ENCODE data around the gene XYLT2.
"Not testable (repeated sequence)": the region's sequence is repeated elsewhere in the genome, so short reads cannot be mapped to it uniquely, and the experiment has no call there.

XYLT2 gene

DNA sequence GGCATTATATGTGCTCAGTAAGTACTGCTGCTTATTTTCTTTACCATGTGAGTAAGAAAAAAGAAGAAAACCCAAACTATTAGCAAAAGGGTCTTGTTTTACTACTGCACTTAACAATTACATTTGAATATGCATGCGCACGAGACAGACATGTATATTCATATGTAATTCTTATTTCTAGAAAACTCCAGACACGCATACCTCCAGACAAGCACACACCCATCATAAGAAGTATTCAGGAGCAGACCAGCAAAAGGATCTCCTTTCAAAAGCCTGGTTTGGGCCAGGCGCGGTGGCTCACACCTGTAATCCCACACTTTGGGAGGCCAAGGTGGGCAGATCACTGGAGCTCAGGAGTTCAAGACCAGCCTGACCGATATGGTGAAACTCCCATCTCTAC is 43.6 kb downstream of the XYLT2 start:
- Histone ChIP-seq H3K4me1 (ENCODE audit: control insufficient read depth, low read depth, low read length) (no peaks in the 10 kb centered on the region), H3K4me3 (ENCODE audit: low read length) (no peak overlapping the region), H3K27me3 (ENCODE audit: control insufficient read depth, insufficient read depth, low read length) (no peaks in the 10 kb centered on the region), H3K9ac (ENCODE audit: low read length) (no peak overlapping the region), H3K9me3 (ENCODE audit: control insufficient read depth, low read depth, low read length) (no peaks in the 10 kb centered on the region), H3K27ac (ENCODE audit: low read length) (no peak overlapping the region), H3K36me3 (ENCODE audit: control insufficient read depth, low read depth, low read length) (peaks cover 98% of the 10 kb centered on the region)

- peaks cover 71% of the 10 kb centered on the region for H3K36me3 ChIP-seq (ENCODE audit: control insufficient read depth, low read depth, low read length)
- H3K9me3 ChIP-seq (ENCODE audit: control insufficient read depth, low read depth, low read length): no peaks in the 10 kb centered on the region
- H3K9ac ChIP-seq (ENCODE audit: low read length): no peak overlapping the region
- no peak overlapping the region for H3K4me3 ChIP-seq (ENCODE audit: low read length)
- peaks cover under 1% of the 10 kb centered on the region for H3K4me1 ChIP-seq (ENCODE audit: control insufficient read depth, low read depth, low read length)
- H3K27me3 ChIP-seq (ENCODE audit: control insufficient read depth, insufficient read depth, low read length): no peaks in the 10 kb centered on the region
- H3K27ac ChIP-seq (ENCODE audit: low read length): no peak overlapping the region
These were observed 46.7 kb downstream of the XYLT2 start for GRCh38 chr17:50392621-50393020.

GRCh38 chr17:50393700-50394099 is 47.8 kb downstream of the XYLT2 start:
- peaks cover 61% of the 10 kb centered on the region for H3K36me3 ChIP-seq (ENCODE audit: control insufficient read depth, low read depth, low read length)

GRCh38 chr17:50394711-50395110 is 48.8 kb downstream of the XYLT2 start:
- Histone ChIP-seq H3K27ac (ENCODE audit: low read length) (no peak overlapping the region), H3K9ac (ENCODE audit: low read length) (no peak overlapping the region), H3K9me3 (ENCODE audit: control insufficient read depth, low read depth, low read length) (no peaks in the 10 kb centered on the region), H3K36me3 (ENCODE audit: control insufficient read depth, low read depth, low read length) (peaks cover 51% of the 10 kb centered on the region), H3K27me3 (ENCODE audit: control insufficient read depth, insufficient read depth, low read length) (no peaks in the 10 kb centered on the region), H3K4me1 (ENCODE audit: control insufficient read depth, low read depth, low read length) (peaks cover 3% of the 10 kb centered on the region), H3K4me3 (ENCODE audit: low read length) (no peak overlapping the region)

More at GRCh38 chr17:50393700-50394099, 47.8 kb downstream of the XYLT2 start:
- H3K4me3 ChIP-seq (ENCODE audit: low read length): no peak overlapping the region
- H3K27ac ChIP-seq (ENCODE audit: low read length): no peak overlapping the region
- H3K9ac ChIP-seq (ENCODE audit: low read length): no peak overlapping the region
- H3K4me1 ChIP-seq (ENCODE audit: control insufficient read depth, low read depth, low read length): peaks cover 3% of the 10 kb centered on the region
- no peaks in the 10 kb centered on the region for H3K9me3 ChIP-seq (ENCODE audit: control insufficient read depth, low read depth, low read length)
- no peaks in the 10 kb centered on the region for H3K27me3 ChIP-seq (ENCODE audit: control insufficient read depth, insufficient read depth, low read length)

DNA sequence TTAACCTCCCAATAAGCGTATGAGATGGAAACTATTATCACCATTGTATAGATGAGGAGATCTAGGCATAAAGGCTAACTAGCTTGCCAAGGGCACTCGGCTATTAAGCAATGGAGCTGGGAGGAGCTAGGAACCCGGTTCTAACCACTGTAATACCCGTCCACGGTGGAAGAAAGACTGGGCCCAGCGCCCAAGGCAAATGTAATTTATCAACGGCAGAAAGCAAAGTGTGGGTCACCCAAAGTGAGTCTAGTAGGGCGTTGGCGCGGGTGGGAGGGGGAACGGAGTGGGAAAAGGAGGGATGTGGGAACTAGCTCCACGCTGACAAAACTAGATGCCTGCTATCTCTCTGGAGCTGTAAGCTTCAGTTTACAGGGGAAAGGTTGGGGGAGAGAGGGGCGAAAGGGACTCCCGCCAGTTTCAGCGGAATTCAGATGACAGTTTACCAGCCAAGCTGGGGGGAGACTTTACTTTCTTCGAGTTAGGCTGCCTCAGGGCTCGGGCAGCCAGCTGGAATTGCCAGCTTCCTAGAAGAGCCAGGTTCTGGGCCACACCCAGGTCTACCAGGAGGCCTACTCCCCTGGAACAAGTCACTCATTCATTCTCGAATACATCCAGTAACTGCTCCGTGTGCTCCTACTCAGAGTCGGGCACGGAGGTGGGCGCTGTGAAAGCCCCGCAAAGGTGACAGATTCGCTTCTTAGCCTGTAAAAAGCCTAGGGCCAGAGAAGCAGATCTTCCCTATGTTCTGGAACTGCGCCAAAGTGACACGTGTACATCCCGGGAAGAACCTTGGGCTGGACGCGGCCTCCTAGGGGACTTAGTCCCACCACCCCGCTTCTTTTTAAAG is 50.6 kb downstream of the XYLT2 start:
- Histone ChIP-seq H3K4me1 (ENCODE audit: control insufficient read depth, low read depth, low read length) (peaks cover 3% of the 10 kb centered on the region), H3K27ac (ENCODE audit: low read length) (no peak overlapping the region), H3K36me3 (ENCODE audit: control insufficient read depth, low read depth, low read length) (peaks cover 33% of the 10 kb centered on the region)

GRCh38 chr17:50397111-50397918 is 51.4 kb downstream of the XYLT2 start, which contains the start of gene LRRC59:
TSS of gene LRRC59 (minus strand) at chr17:50397523. CDS start at chr17:50397317, 206 bp downstream.
- Histone ChIP-seq H3K36me3 (ENCODE audit: control insufficient read depth, low read depth, low read length) (peaks cover 25% of the 10 kb centered on the region), H3K4me1 (ENCODE audit: control insufficient read depth, low read depth, low read length) (peaks cover 3% of the 10 kb centered on the region), H3K9me3 (ENCODE audit: control insufficient read depth, low read depth, low read length) (no peaks in the 10 kb centered on the region), H3K4me3 (ENCODE audit: low read length) (peak within 1 kb of the TSS; percentile 82), H3K27ac (ENCODE audit: low read length) (no peak within 1 kb of the TSS), H3K9ac (ENCODE audit: low read length) (peak within 1 kb of the TSS; percentile 72), H3K27me3 (ENCODE audit: control insufficient read depth, insufficient read depth, low read length) (no peaks in the 10 kb centered on the region)

More for the DNA sequence above, 50.6 kb downstream of the XYLT2 start:
- Histone ChIP-seq H3K9ac (ENCODE audit: low read length) (peak overlapping the region; percentile 72), H3K27me3 (ENCODE audit: control insufficient read depth, insufficient read depth, low read length) (no peaks in the 10 kb centered on the region), H3K9me3 (ENCODE audit: control insufficient read depth, low read depth, low read length) (no peaks in the 10 kb centered on the region), H3K4me3 (ENCODE audit: low read length) (peak overlapping the region; percentile 82)

DNA sequence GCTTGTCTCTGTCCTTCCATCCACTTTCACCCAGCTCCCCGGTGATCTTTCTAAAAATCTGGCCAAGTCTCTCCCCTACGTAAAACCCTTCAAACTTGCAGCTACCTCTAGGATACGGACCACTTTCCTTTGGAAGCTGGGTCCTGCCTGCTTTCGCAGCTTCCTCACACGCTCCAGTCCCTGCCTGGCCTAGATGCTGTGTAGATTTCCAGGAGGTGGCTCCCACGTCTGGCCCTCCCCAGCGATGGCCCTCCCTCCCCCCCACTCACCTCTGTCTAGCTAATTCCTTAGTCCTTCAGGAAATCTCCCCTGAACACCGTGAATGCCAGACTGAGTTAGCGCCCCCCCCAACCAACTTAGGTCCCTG is 52.0 kb downstream of the XYLT2 start:
- Histone ChIP-seq H3K27me3 (ENCODE audit: control insufficient read depth, insufficient read depth, low read length) (no peaks in the 10 kb centered on the region), H3K9me3 (ENCODE audit: control insufficient read depth, low read depth, low read length) (no peaks in the 10 kb centered on the region), H3K4me1 (ENCODE audit: control insufficient read depth, low read depth, low read length) (peaks cover 6% of the 10 kb centered on the region), H3K9ac (ENCODE audit: low read length) (no peak overlapping the region), H3K4me3 (ENCODE audit: low read length) (peak overlapping the region; percentile 82), H3K36me3 (ENCODE audit: control insufficient read depth, low read depth, low read length) (peaks cover 19% of the 10 kb centered on the region), H3K27ac (ENCODE audit: low read length) (no peak overlapping the region)

DNA sequence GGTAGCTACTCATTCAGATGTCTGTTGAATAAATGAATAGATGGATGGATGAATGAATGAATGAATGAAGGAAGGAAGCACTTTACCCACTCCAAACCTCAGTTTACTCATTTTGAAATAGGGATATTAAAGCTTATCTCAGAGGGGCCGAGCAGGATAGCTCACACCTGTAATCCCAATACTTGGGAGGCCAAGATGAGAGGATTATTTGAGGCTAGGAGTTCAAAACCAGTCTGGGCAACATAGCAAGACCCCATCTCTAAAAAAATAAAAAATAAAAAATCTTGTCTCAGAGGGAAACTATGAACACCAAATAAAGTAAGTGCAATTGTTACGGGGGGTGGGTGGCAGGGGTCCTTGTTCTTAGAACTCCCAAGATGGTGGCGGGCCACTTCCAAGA is 52.7 kb downstream of the XYLT2 start:
- H3K9me3 ChIP-seq (ENCODE audit: control insufficient read depth, low read depth, low read length); H3K27me3 ChIP-seq (ENCODE audit: control insufficient read depth, insufficient read depth, low read length); H3K4me1 ChIP-seq (ENCODE audit: control insufficient read depth, low read depth, low read length); H3K4me3 ChIP-seq (ENCODE audit: low read length); H3K9ac ChIP-seq (ENCODE audit: low read length); H3K27ac ChIP-seq (ENCODE audit: low read length): not testable (repeated sequence)
- peaks cover 11% of the 10 kb centered on the region for H3K36me3 ChIP-seq (ENCODE audit: control insufficient read depth, low read depth, low read length)

DNA sequence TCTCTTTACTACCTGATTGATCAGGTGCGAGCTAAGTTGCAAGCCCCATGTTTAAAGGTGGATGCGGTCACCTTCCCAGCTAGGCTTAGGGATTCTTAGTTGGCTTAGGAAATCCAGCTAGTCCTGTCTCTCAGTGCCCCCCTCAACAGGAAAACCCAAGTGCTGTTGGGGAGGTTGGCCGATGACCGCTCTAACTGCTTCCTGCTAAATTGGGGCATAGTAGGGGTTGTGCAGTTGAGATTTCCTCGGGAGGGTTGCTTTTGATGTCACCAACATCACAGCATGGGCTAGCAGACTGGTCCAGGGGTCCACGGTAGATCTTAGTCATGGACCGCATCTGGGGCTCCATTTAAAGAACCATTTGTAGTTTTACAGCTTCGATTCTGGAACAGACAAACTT is 53.7 kb downstream of the XYLT2 start:
- H3K4me3 ChIP-seq (ENCODE audit: low read length); H3K27ac ChIP-seq (ENCODE audit: low read length); H3K27me3 ChIP-seq (ENCODE audit: control insufficient read depth, insufficient read depth, low read length); H3K36me3 ChIP-seq (ENCODE audit: control insufficient read depth, low read depth, low read length); H3K9me3 ChIP-seq (ENCODE audit: control insufficient read depth, low read depth, low read length); H3K9ac ChIP-seq (ENCODE audit: low read length); H3K4me1 ChIP-seq (ENCODE audit: control insufficient read depth, low read depth, low read length): not testable (repeated sequence)

DNA sequence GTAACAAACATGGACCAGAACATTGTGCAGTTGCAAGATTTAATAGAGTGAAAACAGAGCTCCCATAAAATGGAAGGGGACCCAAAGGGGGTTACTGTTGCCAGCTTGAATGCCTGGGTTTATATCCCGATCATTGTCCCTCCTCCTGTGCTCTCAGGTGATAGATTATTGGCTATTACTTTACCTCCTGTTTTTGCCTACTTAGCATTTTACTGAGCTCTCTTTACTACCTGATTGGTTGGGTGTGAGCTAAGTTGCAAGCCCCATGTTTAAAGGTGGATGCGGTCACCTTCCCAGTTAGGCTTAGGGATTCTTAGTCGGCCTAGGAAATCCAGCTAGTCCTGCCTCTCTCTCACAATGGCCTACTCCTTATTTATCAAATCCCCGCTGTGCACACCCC is 59.4 kb downstream of the XYLT2 start:
- not testable (repeated sequence) for H3K27me3 ChIP-seq (ENCODE audit: control insufficient read depth, insufficient read depth, low read length); H3K4me1 ChIP-seq (ENCODE audit: control insufficient read depth, low read depth, low read length); H3K36me3 ChIP-seq (ENCODE audit: control insufficient read depth, low read depth, low read length); H3K9me3 ChIP-seq (ENCODE audit: control insufficient read depth, low read depth, low read length); H3K27ac ChIP-seq (ENCODE audit: low read length); H3K4me3 ChIP-seq (ENCODE audit: low read length); H3K9ac ChIP-seq (ENCODE audit: low read length)

DNA sequence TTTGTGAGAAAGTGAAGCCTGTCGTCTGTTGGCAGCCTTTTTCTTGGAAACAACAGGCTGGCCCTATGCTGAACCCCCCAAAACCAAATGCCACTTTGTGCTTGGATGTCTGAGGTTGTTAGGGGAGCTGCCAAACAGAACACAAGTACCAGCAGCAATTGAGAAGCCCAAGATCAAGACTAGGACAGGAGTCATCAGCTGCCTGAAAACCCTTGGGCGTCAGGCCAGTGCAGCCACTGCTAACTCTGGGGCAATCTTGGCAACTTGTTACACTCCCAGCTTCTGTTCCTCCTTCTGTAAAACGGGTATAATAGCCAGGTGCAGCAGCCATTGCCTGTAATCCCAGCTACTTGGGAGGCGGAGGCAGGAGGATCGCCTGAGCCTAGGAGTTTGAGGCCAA is 60.7 kb downstream of the XYLT2 start:
- Histone ChIP-seq H3K9me3 (ENCODE audit: control insufficient read depth, low read depth, low read length) (no peaks in the 10 kb centered on the region), H3K4me3 (ENCODE audit: low read length) (no peak overlapping the region), H3K27me3 (ENCODE audit: control insufficient read depth, insufficient read depth, low read length) (no peaks in the 10 kb centered on the region), H3K36me3 (ENCODE audit: control insufficient read depth, low read depth, low read length) (no peaks in the 10 kb centered on the region), H3K27ac (ENCODE audit: low read length) (no peak overlapping the region), H3K4me1 (ENCODE audit: control insufficient read depth, low read depth, low read length) (peaks cover 3% of the 10 kb centered on the region), H3K9ac (ENCODE audit: low read length) (no peak overlapping the region)
